Measurements from ENCODE around the gene LRTM1.

The LRTM1 gene

DNA sequence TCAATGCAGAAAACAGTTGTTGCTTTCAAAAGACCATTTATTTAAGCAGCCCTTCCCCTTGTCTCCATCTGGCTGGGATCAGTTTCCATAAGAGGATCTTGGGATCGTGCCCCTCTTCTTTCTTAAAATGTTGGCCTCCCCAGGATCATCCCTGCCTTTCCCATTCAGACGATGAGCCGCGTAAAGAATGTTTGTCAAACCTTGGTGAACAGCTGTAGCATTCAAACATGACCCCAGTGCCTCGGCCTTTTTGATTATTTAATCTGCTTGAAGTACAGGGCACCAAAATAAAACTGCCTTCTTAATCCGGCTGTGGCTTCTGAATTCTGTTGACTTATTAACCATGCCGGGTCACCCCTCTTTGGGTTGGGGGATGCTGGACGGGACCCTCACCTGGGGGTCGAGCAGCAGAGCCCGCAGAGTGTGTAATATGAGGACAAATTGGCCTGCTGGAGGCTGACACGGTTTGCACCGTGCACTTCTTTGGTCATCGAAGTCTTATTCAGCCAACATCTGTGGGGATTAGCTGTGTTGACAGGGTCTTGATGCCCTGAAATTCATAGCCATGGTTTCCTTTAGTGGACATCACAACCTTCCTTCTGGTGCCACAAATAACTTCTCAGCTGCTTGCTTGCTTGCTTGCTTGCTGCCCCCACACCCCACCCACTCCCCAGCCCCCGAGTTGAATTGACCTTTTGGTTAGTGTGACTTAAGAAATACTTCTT lies at the start of gene LRTM1:
TSS of gene LRTM1 (minus strand) at position 14 of the 725 bp plus-strand sequence. CDS start 148 bp downstream, outside the sequence.
- DNase-seq (ENCODE audit: low read depth in 2 of 2) = no peak

DNA sequence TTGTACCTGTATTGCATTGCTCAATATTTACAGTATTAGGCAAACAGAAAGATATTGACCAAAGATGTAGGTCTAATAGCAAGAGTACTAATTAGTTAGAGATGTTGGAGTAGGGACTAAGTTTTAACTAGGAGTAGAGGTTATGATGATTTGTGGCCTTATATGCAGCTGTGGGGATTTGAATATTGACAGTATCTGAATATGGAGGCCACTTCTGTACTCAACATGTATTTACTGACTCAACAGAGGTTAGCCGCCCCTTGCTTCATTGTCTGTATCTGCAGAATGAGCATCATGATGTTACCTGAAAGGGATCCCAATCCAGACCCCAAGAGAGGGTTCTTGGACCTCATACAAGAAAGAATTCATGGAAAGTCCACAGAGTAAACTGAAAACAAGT lies 49.6 kb upstream of the LRTM1 start:
- DNase-seq (ENCODE audit: low read depth in 2 of 2) = no peak

- no peak for DNase-seq (ENCODE audit: low read depth in 2 of 2)
Measured at GRCh38 chr3:54970895-54971294, 43.0 kb upstream of the LRTM1 start.

DNA sequence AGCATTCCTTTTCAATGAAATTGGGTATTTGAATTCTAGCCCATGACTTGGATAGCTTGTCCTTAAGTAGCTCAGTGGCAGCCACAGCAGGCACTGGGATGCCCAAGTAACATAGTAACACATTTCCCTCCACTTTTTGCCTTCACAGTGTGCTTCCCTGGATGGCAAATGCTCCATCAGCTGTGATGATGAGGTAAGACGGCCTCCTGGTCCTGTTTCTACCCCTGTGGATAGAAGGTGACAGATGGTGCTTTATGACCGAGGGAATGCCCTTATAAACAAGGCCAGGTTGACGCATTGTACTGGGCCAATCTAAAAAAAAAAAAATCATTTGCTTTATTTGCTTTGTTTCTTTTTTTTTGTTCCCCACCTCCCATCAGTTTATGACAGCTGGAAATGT lies 41.8 kb upstream of the LRTM1 start:
- no peak for DNase-seq (ENCODE audit: low read depth in 2 of 2)

- DNase-seq (ENCODE audit: low read depth in 2 of 2) = no peak
Measured at GRCh38 chr3:54968546-54969172, 40.8 kb upstream of the LRTM1 start.

DNA sequence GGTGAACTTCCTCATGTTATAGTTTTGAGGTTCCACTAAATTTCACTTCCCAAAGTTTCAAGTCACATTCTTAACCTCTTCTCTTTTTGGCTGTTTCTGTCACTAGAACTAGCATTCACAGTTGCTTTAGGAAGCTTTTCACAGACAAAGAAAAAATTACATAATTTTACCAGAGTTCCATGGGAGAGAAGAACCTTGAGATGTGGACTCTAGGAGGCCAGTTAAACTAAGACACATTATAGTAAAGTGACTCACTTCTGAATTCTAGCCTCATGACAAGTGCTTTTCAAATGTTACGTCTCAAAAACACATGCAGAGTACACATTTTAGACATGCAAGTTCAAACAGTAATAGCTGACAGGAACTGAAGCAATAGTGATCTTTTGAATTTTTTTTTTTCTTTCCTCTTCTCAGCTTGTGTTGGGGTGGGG lies 39.9 kb upstream of the LRTM1 start:
- DNase-seq (ENCODE audit: low read depth in 2 of 2) = no peak

DNA sequence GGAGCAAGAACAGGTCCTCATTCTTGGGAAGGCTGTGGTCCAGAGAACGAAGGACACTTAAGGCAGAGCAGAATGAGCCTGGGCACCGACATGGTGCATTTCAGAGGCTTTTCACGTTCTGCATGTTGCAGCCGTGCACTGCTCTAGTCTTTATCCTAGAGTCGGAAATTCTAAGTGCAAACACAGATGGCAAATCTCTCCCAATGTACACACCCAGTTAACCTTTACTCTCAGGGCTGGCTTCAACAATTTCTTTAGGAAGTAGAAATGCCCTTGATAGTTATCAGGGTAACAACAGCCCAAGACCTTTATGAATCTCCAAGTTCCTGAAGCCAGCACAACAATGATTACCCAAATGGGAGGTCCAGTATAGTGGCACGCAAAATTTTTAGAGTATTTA lies 39.1 kb upstream of the LRTM1 start:
- no peak for DNase-seq (ENCODE audit: low read depth in 2 of 2)

DNA sequence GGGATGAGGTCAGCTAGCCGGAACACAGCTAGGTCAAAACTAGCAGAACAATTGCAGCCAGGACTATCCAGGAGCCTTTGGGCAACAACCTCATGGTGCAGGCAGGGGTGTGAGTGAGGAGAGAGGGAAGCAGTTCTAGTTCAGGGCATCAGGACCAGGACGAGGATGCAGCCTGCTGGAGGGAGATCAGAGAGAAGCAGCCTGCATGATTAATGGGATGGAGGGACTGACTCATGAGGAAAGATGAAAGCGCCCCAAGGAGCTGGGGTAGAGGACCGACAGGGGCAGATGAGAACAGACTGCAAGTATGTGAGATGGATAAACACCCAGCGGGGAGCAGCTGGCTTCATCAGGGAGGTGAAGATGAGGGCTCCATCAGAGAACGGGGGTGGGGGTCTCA lies 37.9 kb upstream of the LRTM1 start:
- no peak for DNase-seq (ENCODE audit: low read depth in 2 of 2)

DNA sequence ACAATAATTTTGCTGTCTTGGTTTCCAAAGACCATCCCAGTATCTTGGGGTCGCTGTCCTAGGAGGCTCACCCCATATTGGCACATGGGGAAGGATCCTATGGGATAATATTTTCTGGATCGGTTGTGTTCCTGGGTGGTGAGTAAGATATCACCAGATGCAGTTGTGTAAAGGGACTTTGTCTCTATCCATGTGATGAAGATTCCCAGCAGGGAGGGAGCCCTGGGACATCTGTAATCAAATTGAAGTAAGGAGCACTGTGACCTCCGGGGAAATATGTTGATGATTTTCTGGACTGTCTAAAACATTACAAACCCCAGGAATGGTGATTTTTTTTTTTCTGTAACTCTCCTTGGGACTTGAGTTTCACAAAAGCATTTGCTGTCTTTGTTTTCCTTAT lies 36.2 kb upstream of the LRTM1 start:
- DNase-seq (ENCODE audit: low read depth in 2 of 2) = no peak

GRCh38 chr3:54963641-54964040 lies 35.8 kb upstream of the LRTM1 start:
- DNase-seq (ENCODE audit: low read depth in 2 of 2) = no peak

- DNase-seq (ENCODE audit: low read depth in 2 of 2) = no peak
Measured at GRCh38 chr3:54962200-54962599, 34.3 kb upstream of the LRTM1 start.

- DNase-seq (ENCODE audit: low read depth in 2 of 2) = no peak
Measured at GRCh38 chr3:54960701-54961100, 32.8 kb upstream of the LRTM1 start.

DNA sequence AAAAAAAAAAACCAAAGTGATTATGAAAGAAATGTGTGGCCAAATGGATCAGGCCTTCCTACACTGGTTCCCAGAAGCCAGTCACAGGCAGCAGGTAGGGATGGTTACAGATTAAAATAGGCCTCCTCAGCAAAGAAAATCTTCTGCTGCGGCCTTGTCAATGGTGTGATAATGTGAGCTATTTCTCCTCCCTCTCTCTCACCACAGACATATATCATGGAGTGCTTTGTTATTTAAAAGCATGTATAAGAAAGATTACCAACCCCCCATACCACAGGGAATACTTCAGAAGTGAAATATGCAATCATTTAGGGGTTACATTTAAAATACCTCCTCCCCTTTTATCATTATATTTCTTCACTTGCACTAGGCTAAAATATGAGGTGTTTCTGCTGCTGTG lies 32.2 kb upstream of the LRTM1 start:
- no peak for DNase-seq (ENCODE audit: low read depth in 2 of 2)

DNA sequence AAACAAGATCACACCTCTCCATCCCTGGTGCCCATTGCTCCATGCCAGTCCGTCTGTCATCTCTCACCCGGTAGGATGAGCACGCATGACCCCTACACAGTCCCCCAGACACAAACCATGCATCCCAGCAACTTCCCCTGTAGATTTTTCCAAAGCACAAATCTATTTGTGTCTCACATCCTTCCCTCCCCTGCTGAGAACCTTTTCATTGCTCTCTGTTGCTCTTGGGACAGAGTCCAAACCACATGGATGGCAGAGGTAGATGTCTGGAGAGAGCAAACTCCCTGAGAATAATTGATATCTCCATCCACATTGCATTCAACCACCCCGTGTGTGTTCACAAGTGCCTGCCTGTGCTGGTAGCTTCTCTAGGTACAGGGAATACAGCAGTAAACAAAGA lies 29.9 kb upstream of the LRTM1 start:
- no peak for DNase-seq (ENCODE audit: low read depth in 2 of 2)

DNA sequence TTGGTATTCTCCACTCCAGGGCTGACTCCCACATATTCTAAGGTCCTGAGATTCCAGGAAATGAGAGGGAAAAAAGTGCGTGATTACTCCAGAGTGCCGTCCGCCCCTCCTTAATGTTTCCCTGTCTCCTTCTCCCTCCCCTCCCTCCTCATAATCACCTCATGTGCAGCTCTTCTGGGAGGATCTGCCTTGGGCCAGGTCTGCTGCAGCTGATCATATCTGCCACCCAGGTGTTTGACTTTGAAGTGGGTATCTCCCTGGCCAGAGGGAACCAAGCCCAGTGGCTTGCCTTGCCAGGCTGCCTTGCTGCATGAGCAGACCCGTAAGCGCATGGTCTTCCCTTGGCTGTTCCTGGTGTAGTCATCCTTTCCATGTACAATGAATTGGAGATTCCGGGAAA lies 28.1 kb upstream of the LRTM1 start:
- no peak for DNase-seq (ENCODE audit: low read depth in 2 of 2)

DNA sequence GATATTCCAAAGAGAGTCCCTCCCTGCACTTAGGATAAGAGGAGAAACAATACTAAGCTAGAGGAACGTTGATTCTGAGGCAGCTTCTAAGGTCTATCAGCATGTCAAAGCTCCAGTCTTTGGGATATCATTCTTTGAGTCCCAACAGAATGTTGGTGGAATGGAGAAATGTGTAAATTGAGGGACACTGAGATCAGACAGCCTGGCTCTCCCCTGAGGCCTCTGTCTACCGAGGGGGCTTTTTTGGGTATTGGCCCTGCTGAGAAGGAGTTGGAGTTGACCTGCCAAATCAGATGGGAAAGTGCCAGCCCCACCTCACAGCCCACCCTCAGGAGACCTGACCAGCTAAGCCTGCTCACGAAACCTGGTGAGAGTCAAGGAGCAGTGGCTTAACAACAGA lies 27.6 kb upstream of the LRTM1 start:
- no peak for DNase-seq (ENCODE audit: low read depth in 2 of 2)

DNA sequence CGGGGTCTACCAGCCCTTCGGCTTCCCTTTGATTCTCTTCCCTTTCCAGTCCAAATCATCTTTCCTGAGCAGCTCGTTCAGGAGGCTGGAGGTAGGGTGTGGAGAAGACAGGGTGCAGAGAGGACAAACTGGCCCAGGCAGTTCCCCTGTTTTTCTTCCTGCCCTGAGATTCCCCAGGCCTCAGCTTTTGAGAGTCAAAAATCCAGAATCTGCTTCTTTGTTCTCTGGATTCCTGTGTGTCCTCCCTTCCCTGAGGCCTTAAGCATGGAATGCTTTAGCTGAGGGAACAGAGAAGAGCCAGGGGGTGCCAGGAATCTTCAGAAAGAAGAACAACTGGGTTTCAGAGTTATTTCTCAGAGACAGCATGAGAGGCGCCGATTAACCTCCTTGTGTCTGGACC lies 26.7 kb upstream of the LRTM1 start:
- DNase-seq (ENCODE audit: low read depth in 2 of 2) = no peak

GRCh38 chr3:54954022-54954421 lies 26.2 kb upstream of the LRTM1 start:
- DNase-seq (ENCODE audit: low read depth in 2 of 2) = no peak

DNA sequence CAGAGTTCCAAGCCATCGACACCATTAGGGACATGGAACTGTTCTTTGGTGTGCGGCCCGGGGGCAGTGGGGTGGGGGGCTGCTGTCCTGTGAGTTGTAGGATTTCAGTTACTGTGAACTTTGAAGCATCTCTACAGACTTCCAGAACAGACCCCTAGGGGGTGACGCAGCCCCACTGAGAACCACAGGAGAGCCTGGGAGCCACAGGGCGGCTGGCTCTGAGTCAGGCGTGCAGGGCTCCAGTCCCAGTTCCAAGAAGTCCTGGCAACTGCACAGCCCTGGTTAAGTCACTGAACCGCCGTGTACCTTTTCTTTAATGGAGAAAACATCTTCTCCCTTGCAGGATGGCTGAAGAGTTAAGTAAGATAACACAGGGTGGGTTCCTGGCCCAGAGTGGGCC lies 23.5 kb upstream of the LRTM1 start:
- no peak for DNase-seq (ENCODE audit: low read depth in 2 of 2)

DNA sequence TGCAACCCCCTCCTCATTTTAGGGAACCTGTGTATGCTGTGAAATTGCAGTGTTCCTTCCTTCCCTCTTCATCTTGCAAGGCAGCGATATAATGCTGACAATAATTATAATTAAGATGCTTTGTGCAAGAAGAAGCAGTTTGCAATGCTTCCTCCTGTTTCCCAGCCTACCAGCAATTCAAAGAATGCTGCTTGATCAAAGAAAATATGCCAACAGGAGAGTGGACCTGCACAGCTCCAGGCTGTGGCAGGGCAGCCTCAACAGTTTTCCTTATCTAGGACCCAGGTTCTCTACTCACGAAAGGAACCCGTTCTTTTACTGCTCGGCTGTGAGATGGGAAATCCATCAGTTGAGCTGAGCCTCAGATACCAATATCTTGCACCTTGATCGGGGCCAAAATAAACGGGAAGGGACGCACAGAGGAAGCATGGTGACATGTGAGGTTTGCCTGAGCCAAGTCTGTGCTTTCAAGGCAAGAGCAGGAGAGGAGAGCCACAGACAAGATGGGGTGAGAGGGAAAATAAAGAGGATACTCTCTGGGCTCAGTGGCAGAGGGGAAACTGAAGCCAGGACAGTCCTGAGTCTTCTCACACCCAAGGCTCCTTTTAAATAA lies 22.6 kb upstream of the LRTM1 start:
- DNase-seq (ENCODE audit: low read depth in 2 of 2) = no peak

DNA sequence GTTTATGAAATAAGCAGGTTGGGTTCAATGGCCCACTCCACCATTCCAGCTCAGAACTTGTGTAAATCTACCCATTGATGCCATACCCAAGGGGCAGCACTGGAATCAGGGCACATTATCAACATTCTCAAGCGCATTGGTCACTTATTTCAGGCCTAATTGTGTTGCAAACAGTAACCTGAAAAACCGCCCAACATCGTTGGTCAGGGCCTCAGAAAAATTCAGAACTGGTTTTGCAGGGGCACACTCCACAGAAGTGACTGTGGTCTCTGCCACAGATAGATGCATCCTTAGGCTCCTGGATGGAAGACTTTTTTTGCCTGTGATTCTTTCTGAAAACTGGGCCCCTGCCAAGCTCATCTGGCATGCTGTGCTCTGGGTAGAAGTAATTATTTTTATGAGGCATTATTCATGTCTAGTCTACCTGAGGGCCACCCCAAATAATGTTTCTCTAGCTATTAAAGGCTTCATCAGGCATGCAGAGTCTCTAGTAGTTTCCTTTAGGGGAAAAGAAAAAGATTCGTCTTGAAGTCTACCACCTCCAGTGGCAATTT lies 21.7 kb upstream of the LRTM1 start:
- no peak for DNase-seq (ENCODE audit: low read depth in 2 of 2)

GRCh38 chr3:54941690-54942362 lies 14.0 kb upstream of the LRTM1 start:
- DNase-seq (ENCODE audit: low read depth in 2 of 2) = no peak

Data from stimulated activated CD8-positive, alpha-beta memory T cell treated with anti-CD3 and anti-CD28 coated beads, Interleukin-2, amount 100 ng/mL, for 48 hours (primary cell).